Astrocyte (in vitro differentiated cells and primary cell): ENCODE results near the gene ZNF74. TPM values are rescaled to one million over a fixed set of nuclear protein-coding genes. Genes with fewer than 3 reads are reported as not detected.

Experiments used
- DNase-seq: peaks from one replicate; pipeline ENCODE4 v3.0.0-alpha.2; 2010; ENCODE audit warnings: low read depth
- FAIRE-seq: peaks from 2 replicates; lab custom pipeline; 2011; peaks lifted over from hg19 to GRCh38; lab: Jason Lieb, UNC
- H2AFZ ChIP-seq: 2 replicates; pipeline ENCODE4 v1.6.0; 2012; ENCODE audit warnings: low read depth, low read length, inconsistent platforms
- H3K27ac ChIP-seq: 2 replicates; pipeline ENCODE4 v1.5.1; 2011; ENCODE audit warnings: low read depth, low read length, inconsistent platforms
- H3K27me3 ChIP-seq: 2 replicates; pipeline ENCODE4 v1.6.0; 2011; ENCODE audit warnings: low read length, inconsistent platforms; ENCODE audit not compliant: insufficient read depth
- H3K36me3 ChIP-seq: 2 replicates; pipeline ENCODE4 v1.5.1; 2011; ENCODE audit warnings: low read length, inconsistent platforms; ENCODE audit not compliant: insufficient read depth
- H3K4me1 ChIP-seq: 2 replicates; pipeline ENCODE4 v1.5.1; 2011; ENCODE audit warnings: low read length, inconsistent platforms; ENCODE audit not compliant: insufficient read depth
- H3K4me2 ChIP-seq: 2 replicates; pipeline ENCODE4 v1.6.0; 2012; ENCODE audit warnings: low read length, inconsistent platforms
- H3K4me3 ChIP-seq: 2 replicates; pipeline ENCODE4 v1.5.1; 2011; ENCODE audit warnings: low read depth, mild to moderate bottlenecking, low read length, inconsistent platforms; ENCODE audit not compliant: insufficient read depth
- H3K79me2 ChIP-seq: 2 replicates; pipeline ENCODE4 v1.6.0; 2012; ENCODE audit warnings: mild to moderate bottlenecking, low read length, inconsistent platforms; ENCODE audit not compliant: insufficient read depth
- H3K9ac ChIP-seq: 2 replicates; pipeline ENCODE4 v1.6.0; 2012; ENCODE audit warnings: mild to moderate bottlenecking, low read length, inconsistent platforms
- H3K9me3 ChIP-seq: 2 replicates; pipeline ENCODE4 v1.5.1; 2012; ENCODE audit warnings: low read depth, mild to moderate bottlenecking, low read length, inconsistent platforms; ENCODE audit not compliant: insufficient read depth
- H4K20me1 ChIP-seq: 2 replicates; pipeline ENCODE4 v1.6.0; 2012; ENCODE audit warnings: low read length, inconsistent platforms; ENCODE audit not compliant: insufficient read depth
- H3K27ac Mint-ChIP-seq: one replicate; pipeline ENCODE4 v1.8.0; 2021; ENCODE audit warnings: mild to moderate bottlenecking, mixed read lengths; ENCODE audit not compliant: unreplicated experiment
- H3K27me3 Mint-ChIP-seq: one replicate; pipeline ENCODE4 v1.8.0; 2021; ENCODE audit warnings: low read depth, mixed read lengths; ENCODE audit not compliant: unreplicated experiment
- H3K36me3 Mint-ChIP-seq: one replicate; pipeline ENCODE4 v1.8.0; 2021; ENCODE audit warnings: low read depth, mixed read lengths; ENCODE audit not compliant: unreplicated experiment
- H3K4me1 Mint-ChIP-seq: one replicate; pipeline ENCODE4 v1.8.0; 2021; ENCODE audit warnings: low read depth, mixed read lengths; ENCODE audit not compliant: unreplicated experiment
- H3K4me3 Mint-ChIP-seq: one replicate; pipeline ENCODE4 v1.8.0; 2021; ENCODE audit warnings: mild to moderate bottlenecking, moderate library complexity, mixed read lengths; ENCODE audit not compliant: unreplicated experiment
- H3K9me3 Mint-ChIP-seq: one replicate; pipeline ENCODE4 v1.8.0; 2021; ENCODE audit warnings: mild to moderate bottlenecking, mixed read lengths; ENCODE audit not compliant: unreplicated experiment
- CTCF ChIP-seq: IDR thresholded peaks from 2 replicates; pipeline ENCODE4 v1.5.1; 2011; ENCODE audit warnings: low read depth, mild to moderate bottlenecking, inconsistent platforms, low read length, moderate library complexity; ENCODE audit not compliant: insufficient read depth
- EZH2 ChIP-seq: IDR thresholded peaks from 2 replicates; pipeline ENCODE4 v1.6.1; 2012; ENCODE audit warnings: mild to moderate bottlenecking, low read length, inconsistent platforms; ENCODE audit not compliant: insufficient read depth
- total RNA-seq: library from RNA; stranded (reverse); gene quantifications from 2 replicates; pipeline ENCODE4 v1.2.1, GENCODE V29; 2021

ZNF74 gene
- total RNA-seq, 1 donor from 2014 or later: 14.2 TPM

- Histone ChIP-seq H3K4me1 (no peaks in the 10 kb centered on the region), H3K27me3 (peaks cover 23% of the 10 kb centered on the region), H3K79me2 (no peaks in the 10 kb centered on the region), H3K9me3 (peaks cover 5% of the 10 kb centered on the region), H3K27ac (no peak overlapping the region), H3K4me2 (no peak overlapping the region), H3K4me3 (no peak overlapping the region), H3K9ac (no peak overlapping the region), H4K20me1 (no peaks in the 10 kb centered on the region), H2AFZ (no peak overlapping the region), H3K36me3 (no peaks in the 10 kb centered on the region)
- peaks cover 15% of the 10 kb centered on the region for H3K27me3 Mint-ChIP-seq
- no peak overlapping the region for H3K4me3 Mint-ChIP-seq
- no peaks in the 10 kb centered on the region for H3K36me3 Mint-ChIP-seq
- no peak for TF ChIP-seq CTCF
- TF ChIP-seq EZH2: no peak
- no peak for FAIRE-seq
- no peaks in the 10 kb centered on the region for H3K9me3 Mint-ChIP-seq
- H3K27ac Mint-ChIP-seq: no peak overlapping the region
- no peaks in the 10 kb centered on the region for H3K4me1 Mint-ChIP-seq
- no peak for DNase-seq
These were observed 9.1 kb upstream of the ZNF74 start for GRCh38 chr22:20384865-20385264.

GRCh38 chr22:20386336-20386735, 7.6 kb upstream of the ZNF74 start:
- H3K36me3 ChIP-seq: no peaks in the 10 kb centered on the region
- H3K4me3 Mint-ChIP-seq: no peak overlapping the region
- H3K4me1 ChIP-seq: no peaks in the 10 kb centered on the region
- H3K79me2 ChIP-seq: no peaks in the 10 kb centered on the region
- FAIRE-seq (no peak), DNase-seq (no peak)
- peaks cover 5% of the 10 kb centered on the region for H3K9me3 ChIP-seq
- H3K9ac ChIP-seq: no peak overlapping the region
- H3K4me3 ChIP-seq: no peak overlapping the region
- no peaks in the 10 kb centered on the region for H4K20me1 ChIP-seq
- no peak overlapping the region for H3K4me2 ChIP-seq
- no peak overlapping the region for H3K27ac Mint-ChIP-seq
- H3K27ac ChIP-seq: no peak overlapping the region
- no peaks in the 10 kb centered on the region for H3K9me3 Mint-ChIP-seq
- H3K27me3 ChIP-seq: peaks cover 18% of the 10 kb centered on the region
- TF ChIP-seq EZH2: no peak
- TF ChIP-seq CTCF: no peak
- H2AFZ ChIP-seq: no peak overlapping the region
- H3K4me1 Mint-ChIP-seq: no peaks in the 10 kb centered on the region
- H3K36me3 Mint-ChIP-seq: no peaks in the 10 kb centered on the region
- H3K27me3 Mint-ChIP-seq: peaks cover 13% of the 10 kb centered on the region

GRCh38 chr22:20386972-20387371, 7.0 kb upstream of the ZNF74 start:
- Histone ChIP-seq H3K4me1 (no peaks in the 10 kb centered on the region), H3K9ac (no peak overlapping the region), H2AFZ (no peak overlapping the region), H3K4me3 (no peak overlapping the region), H3K9me3 (peaks cover 5% of the 10 kb centered on the region), H3K36me3 (no peaks in the 10 kb centered on the region), H4K20me1 (no peaks in the 10 kb centered on the region), H3K4me2 (no peak overlapping the region), H3K27ac (no peak overlapping the region), H3K79me2 (no peaks in the 10 kb centered on the region), H3K27me3 (peaks cover 18% of the 10 kb centered on the region)
- no peak for TF ChIP-seq CTCF
- no peak for TF ChIP-seq EZH2
- Mint-ChIP-seq H3K4me1 (no peaks in the 10 kb centered on the region), H3K9me3 (no peaks in the 10 kb centered on the region), H3K27ac (no peak overlapping the region), H3K36me3 (no peaks in the 10 kb centered on the region), H3K27me3 (peaks cover 9% of the 10 kb centered on the region), H3K4me3 (no peak overlapping the region)
- no peak for DNase-seq
- FAIRE-seq: no peak
